Lower leg skin (tissue), 3 donors: ENCODE measurements around the gene TRMU.

Source experiments
- CTCF ChIP-seq, 3 donors: fragments of 450-650 bp; IDR thresholded peaks; one replicate each; pipeline ENCODE4 v1.5.1; 2016; ENCODE audit warnings: antibody characterized with exemption in 3 of 3, mild to moderate bottlenecking in 3 of 3, moderate library complexity in 2 of 3
- POLR2A ChIP-seq, 2 donors: fragments of 450-650 bp; IDR thresholded peaks; one replicate each; pipeline ENCODE4 v1.6.1; 2016 to 2017; ENCODE audit warnings: antibody characterized with exemption in 2 of 2, mild to moderate bottlenecking in 1 of 2, moderate library complexity in 1 of 2

- TF ChIP-seq POLR2A (IDR thresholded peaks at IDR 0.05): no peak
- TF ChIP-seq CTCF (IDR thresholded peaks at IDR 0.05): no peak
These were observed 38.6 kb downstream of the TRMU start for GRCh38 chr22:46373921-46374662.
